Inflammatory macrophage (primary cell): ENCODE data around the gene PSMD11.
A peak's percentile ranks its signal among the peaks of the same experiment; 100 is the strongest.
"Not testable (repeated sequence)": the region's sequence is repeated elsewhere in the genome, so short reads cannot be mapped to it uniquely, and the experiment has no call there.

Experiments used
- DNase-seq, 2 donors: peaks; one replicate each; pipeline ENCODE4 v3.0.0-alpha.2; 2020 to 2022
- total RNA-seq, 18 experiments: gene quantifications; one replicate each; lab custom pipeline; 2026; ENCODE audit warnings: mixed read lengths in 6 of 18, inconsistent platforms in 2 of 18; lab: John Stamatoyannopoulos, UW

The PSMD11 gene
- total RNA-seq = 60.5 to 129 (median 105) reads per million in 18 experiments

GRCh38 chr17:32444301-32445073 is at the start of gene PSMD11:
Gene PSMD11 (plus strand): TSS chr17:32444510. CDS start chr17:32444524, 14 bp downstream.
- peak; percentile 95 to 97 for DNase-seq

GRCh38 chr17:32396343-32396742 is 48.0 kb upstream of the PSMD11 start:
- DNase-seq = no peak

- DNase-seq = no peak
Observed at GRCh38 chr17:32398946-32399345, 45.4 kb upstream of the PSMD11 start.

GRCh38 chr17:32410085-32410484 is 34.2 kb upstream of the PSMD11 start:
- DNase-seq = not testable (repeated sequence)

- no peak for DNase-seq
Observed at GRCh38 chr17:32426894-32427293, 17.4 kb upstream of the PSMD11 start.

GRCh38 chr17:32429598-32429997 is 14.7 kb upstream of the PSMD11 start:
- no peak for DNase-seq

- DNase-seq = no peak
Observed at GRCh38 chr17:32440722-32441121, 3.6 kb upstream of the PSMD11 start.

GRCh38 chr17:32441886-32442285 is 2.4 kb upstream of the PSMD11 start:
- DNase-seq = no peak

- DNase-seq = no peak
Observed at GRCh38 chr17:32443827-32444300, 446 bp upstream of the PSMD11 start.

- peak; percentile 18 to 34 for DNase-seq
Observed at GRCh38 chr17:32445074-32445415, 735 bp downstream of the PSMD11 start.

- DNase-seq = no peak
Observed at GRCh38 chr17:32445497-32445896, 1.2 kb downstream of the PSMD11 start.

GRCh38 chr17:32445971-32446370 is 1.7 kb downstream of the PSMD11 start:
- DNase-seq = peak; percentile 41 to 60

- no peak for DNase-seq
Observed at GRCh38 chr17:32446949-32447348, 2.6 kb downstream of the PSMD11 start.

- peak in 1 of 2 donors; percentile 6 for DNase-seq
Observed at GRCh38 chr17:32449963-32450362, 5.7 kb downstream of the PSMD11 start.

- DNase-seq = not testable (repeated sequence)
Observed at GRCh38 chr17:32450379-32450778, 6.1 kb downstream of the PSMD11 start.

- no peak for DNase-seq
Observed at GRCh38 chr17:32451879-32452278, 7.6 kb downstream of the PSMD11 start.

- DNase-seq = no peak
Observed at GRCh38 chr17:32452281-32452680, 8.0 kb downstream of the PSMD11 start.

GRCh38 chr17:32453370-32453769 is 9.1 kb downstream of the PSMD11 start:
- no peak for DNase-seq

- no peak for DNase-seq
Observed at GRCh38 chr17:32458371-32458770, 14.1 kb downstream of the PSMD11 start.

GRCh38 chr17:32460054-32460453 is 15.7 kb downstream of the PSMD11 start:
- DNase-seq = no peak

- no peak for DNase-seq
Observed at GRCh38 chr17:32461498-32461852, 17.2 kb downstream of the PSMD11 start.

GRCh38 chr17:32461853-32462617 is 17.7 kb downstream of the PSMD11 start:
- peak; percentile 58 to 61 for DNase-seq

GRCh38 chr17:32463304-32463703 is 19.0 kb downstream of the PSMD11 start:
- DNase-seq = no peak

GRCh38 chr17:32464374-32464773 is 20.1 kb downstream of the PSMD11 start:
- DNase-seq = no peak
